HEK293 (cell line): ENCODE results near the gene UBE3C.

Source experiments
- CTCF ChIA-PET: fragments of 350-600 bp; formaldehyde crosslinking; extraction: SDS; loops from one replicate; lab custom pipeline; 2021; ENCODE audit warnings: antibody characterized with exemption; lab: Yijun Ruan, JAX
- POLR2A ChIA-PET: fragments of 300-600 bp; formaldehyde crosslinking; extraction: SDS; loops from one replicate; lab custom pipeline; 2020; ENCODE audit warnings: antibody characterized with exemption, inconsistent platforms; lab: Yijun Ruan, JAX
- H3K27ac ChIP-seq: fragments of 200-500 bp; sonication (Bioruptor generic); 2 replicates; pipeline ENCODE4 v1.5.1; 2014; ENCODE audit warnings: low read depth, low read length, control low read depth, inconsistent platforms; ENCODE audit errors: extremely low read depth
- H3K36me3 ChIP-seq, 2 experiments: fragments of 200-500 bp in 1 of 2; sonication (Bioruptor generic) in 1 of 2; 1 replicate in 1 of 2; 2 replicates in 1 of 2; pipeline ENCODE4 v1.5.1; 2014 to 2017; ENCODE audit warnings: inconsistent platforms in 2 of 2, low read length in 2 of 2; ENCODE audit not compliant: control insufficient read depth in 2 of 2, insufficient read depth in 1 of 2
- H3K4me1 ChIP-seq: fragments of 200-500 bp; sonication (Bioruptor generic); 2 replicates; pipeline ENCODE4 v1.5.1; 2014; ENCODE audit warnings: mild to moderate bottlenecking, low read length, inconsistent platforms; ENCODE audit not compliant: control insufficient read depth, insufficient read depth
- H3K4me3 ChIP-seq: 2 replicates; pipeline ENCODE4 v1.5.1; 2011; ENCODE audit warnings: low read depth, mild to moderate bottlenecking, control low read depth, low read length, moderate library complexity
- H3K9me3 ChIP-seq: fragments of 200-500 bp; sonication (Bioruptor generic); 2 replicates; pipeline ENCODE4 v1.5.1; 2014; ENCODE audit warnings: low read depth, low read length, inconsistent platforms; ENCODE audit not compliant: control insufficient read depth, insufficient read depth
- EGR2 ChIP-seq: fragments of 450-650 bp; formaldehyde crosslinking; IDR thresholded peaks from 2 replicates; pipeline ENCODE4 v1.5.1; 2016; ENCODE audit warnings: low read depth, missing biosample characterization, missing genetic modification characterization
- FEZF1 ChIP-seq: fragments of 450-650 bp; formaldehyde crosslinking; IDR thresholded peaks from 2 replicates; pipeline ENCODE4 v1.5.1; 2016; ENCODE audit warnings: missing biosample characterization, missing genetic modification characterization
- GLI4 ChIP-seq: fragments of 450-650 bp; formaldehyde crosslinking; IDR thresholded peaks from 2 replicates; pipeline ENCODE4 v1.5.1; 2016; ENCODE audit warnings: missing biosample characterization, missing genetic modification characterization
- GLIS2 ChIP-seq: fragments of 450-650 bp; formaldehyde crosslinking; IDR thresholded peaks from 2 replicates; pipeline ENCODE4 v1.5.1; 2016; ENCODE audit warnings: missing biosample characterization, missing genetic modification characterization
- HOXD13 ChIP-seq: sonication (generic); formaldehyde crosslinking; IDR thresholded peaks from 2 replicates; pipeline ENCODE4 v1.8.0; 2022; ENCODE audit warnings: missing genetic modification reagents, borderline replicate concordance
- PRDM1 ChIP-seq: fragments of 450-650 bp; formaldehyde crosslinking; IDR thresholded peaks from 2 replicates; pipeline ENCODE4; 2016; ENCODE audit warnings: missing biosample characterization, missing genetic modification characterization
- PRDM6 ChIP-seq: fragments of 450-650 bp; formaldehyde crosslinking; IDR thresholded peaks from 2 replicates; pipeline ENCODE4 v1.5.1; 2017; ENCODE audit warnings: missing biosample characterization, missing genetic modification characterization
- TRIM28 ChIP-seq: IDR thresholded peaks from 2 replicates; pipeline ENCODE4 v1.6.1; 2011; ENCODE audit warnings: low read length, control low read depth, borderline replicate concordance
- ZBTB1 ChIP-seq: fragments of 450-650 bp; formaldehyde crosslinking; IDR thresholded peaks from 2 replicates; pipeline ENCODE4 v1.5.1; 2016; ENCODE audit warnings: missing biosample characterization, missing genetic modification characterization
- ZFP3 ChIP-seq: fragments of 450-650 bp; formaldehyde crosslinking; IDR thresholded peaks from 2 replicates; pipeline ENCODE4 v1.5.1; 2016; ENCODE audit warnings: low read depth, missing biosample characterization, missing genetic modification characterization
- ZIC2 ChIP-seq: fragments of 450-650 bp; formaldehyde crosslinking; IDR thresholded peaks from 2 replicates; pipeline ENCODE4 v1.5.1; 2016; ENCODE audit warnings: missing biosample characterization, missing genetic modification characterization
- ZNF146 ChIP-seq: fragments of 450-650 bp; formaldehyde crosslinking; IDR thresholded peaks from 2 replicates; pipeline ENCODE4 v1.5.1; 2016; ENCODE audit warnings: missing biosample characterization, missing genetic modification characterization
- ZNF266 ChIP-seq: fragments of 450-650 bp; formaldehyde crosslinking; IDR thresholded peaks from 2 replicates; pipeline ENCODE4 v1.5.1; 2016; ENCODE audit warnings: missing biosample characterization, missing genetic modification characterization, low read depth
- ZNF292 ChIP-seq: fragments of 450-650 bp; formaldehyde crosslinking; IDR thresholded peaks from 2 replicates; pipeline ENCODE4 v1.5.1; 2016; ENCODE audit warnings: low read depth, missing biosample characterization, missing genetic modification characterization, borderline replicate concordance
- ZNF433 ChIP-seq: fragments of 450-650 bp; formaldehyde crosslinking; IDR thresholded peaks from 2 replicates; pipeline ENCODE4 v1.5.1; 2016; ENCODE audit warnings: missing biosample characterization, missing genetic modification characterization, low read depth
- ZNF596 ChIP-seq: fragments of 450-650 bp; IDR thresholded peaks from 2 replicates; pipeline ENCODE4 v1.5.0; 2018; ENCODE audit warnings: missing biosample characterization, mild to moderate bottlenecking, missing genetic modification characterization, moderate library complexity
- ZNF621 ChIP-seq: fragments of 450-650 bp; formaldehyde crosslinking; IDR thresholded peaks from 2 replicates; pipeline ENCODE4 v1.5.1; 2017; ENCODE audit warnings: missing biosample characterization, missing genetic modification characterization
- ZNF623 ChIP-seq: fragments of 450-650 bp; formaldehyde crosslinking; IDR thresholded peaks from 2 replicates; pipeline ENCODE4 v1.5.1; 2016; ENCODE audit warnings: missing biosample characterization, missing genetic modification characterization
- ZNF626 ChIP-seq: fragments of 450-650 bp; sonication (Bioruptor Pico); formaldehyde crosslinking; IDR thresholded peaks from 2 replicates; pipeline ENCODE4 v1.5.1; 2018; ENCODE audit warnings: missing biosample characterization, missing genetic modification characterization, inconsistent platforms
- ZNF677 ChIP-seq: fragments of 450-650 bp; IDR thresholded peaks from 2 replicates; pipeline ENCODE4 v1.5.0; 2018; ENCODE audit warnings: missing biosample characterization, mild to moderate bottlenecking, missing genetic modification characterization, moderate library complexity
- ZSCAN23 ChIP-seq: fragments of 450-650 bp; formaldehyde crosslinking; IDR thresholded peaks from 2 replicates; pipeline ENCODE4 v1.5.1; 2016; ENCODE audit warnings: missing biosample characterization, missing genetic modification characterization
- ZSCAN5A ChIP-seq: fragments of 450-650 bp; formaldehyde crosslinking; IDR thresholded peaks from 2 replicates; pipeline ENCODE4 v1.5.1; 2016; ENCODE audit warnings: missing biosample characterization, missing genetic modification characterization
- TF ChIP-seq, protein P1 (sequence below): fragments of 450-650 bp; formaldehyde crosslinking; IDR thresholded peaks from 2 replicates; pipeline ENCODE4 v1.5.1; 2016; ENCODE audit warnings: missing biosample characterization, missing genetic modification characterization

The UBE3C gene

GRCh38 chr7:157255201-157255606 lies 116.5 kb downstream of the UBE3C start:
- TF ChIP-seq TRIM28 (no peak), ZNF626 (tag by site-specific recombination) (no peak), GLI4 (tag by site-specific recombination) (no peak), ZSCAN23 (tag by site-specific recombination) (no peak)
- TF ChIP-seq, protein P1, sequence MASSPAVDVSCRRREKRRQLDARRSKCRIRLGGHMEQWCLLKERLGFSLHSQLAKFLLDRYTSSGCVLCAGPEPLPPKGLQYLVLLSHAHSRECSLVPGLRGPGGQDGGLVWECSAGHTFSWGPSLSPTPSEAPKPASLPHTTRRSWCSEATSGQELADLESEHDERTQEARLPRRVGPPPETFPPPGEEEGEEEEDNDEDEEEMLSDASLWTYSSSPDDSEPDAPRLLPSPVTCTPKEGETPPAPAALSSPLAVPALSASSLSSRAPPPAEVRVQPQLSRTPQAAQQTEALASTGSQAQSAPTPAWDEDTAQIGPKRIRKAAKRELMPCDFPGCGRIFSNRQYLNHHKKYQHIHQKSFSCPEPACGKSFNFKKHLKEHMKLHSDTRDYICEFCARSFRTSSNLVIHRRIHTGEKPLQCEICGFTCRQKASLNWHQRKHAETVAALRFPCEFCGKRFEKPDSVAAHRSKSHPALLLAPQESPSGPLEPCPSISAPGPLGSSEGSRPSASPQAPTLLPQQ (tag by site-specific recombination), result no peak
- CTCF ChIA-PET, result no interaction called here
- no peak overlapping the region for H3K27ac ChIP-seq
- no peak overlapping the region for H3K4me3 ChIP-seq
- H3K4me1 ChIP-seq, result no peaks in the 10 kb centered on the region
- peaks cover 37 to 85% of the 10 kb centered on the region in 2 experiments for H3K36me3 ChIP-seq
- H3K9me3 ChIP-seq, result no peaks in the 10 kb centered on the region
- POLR2A ChIA-PET, result no interaction called here

- TF ChIP-seq ZNF677 (tag by site-specific recombination) (no peak), GLIS2 (tag by site-specific recombination) (no peak), ZNF292 (tag by site-specific recombination) (no peak), ZNF621 (tag by site-specific recombination) (no peak), ZNF623 (no peak), ZNF433 (no peak), ZNF146 (no peak), PRDM6 (no peak), FEZF1 (tag by site-specific recombination) (no peak), ZFP3 (tag by site-specific recombination) (no peak), EGR2 (tag by site-specific recombination) (no peak), ZNF596 (tag by site-specific recombination) (no peak), PRDM1 (no peak), ZBTB1 (tag by site-specific recombination) (no peak), ZNF266 (no peak), HOXD13 (CRISPR knock-in tag) (no peak), ZIC2 (tag by site-specific recombination) (no peak), ZSCAN5A (tag by site-specific recombination) (no peak)
- CTCF ChIA-PET, result interaction anchor here (0.8 kb wide), 1 partner anchor 11 kb away, joined by 4 read pairs; no protein-coding TSS in a partner anchor
These were observed 124.4 kb downstream of the UBE3C start for GRCh38 chr7:157263156-157263555.

More at GRCh38 chr7:157263156-157263555, 124.4 kb downstream of the UBE3C start:
- H3K36me3 ChIP-seq, result peaks cover 12 to 91% of the 10 kb centered on the region in 2 experiments; a peak in 2 of 3 replicates
- H3K4me3 ChIP-seq, result no peak overlapping the region
- no peaks in the 10 kb centered on the region for H3K9me3 ChIP-seq
- H3K27ac ChIP-seq, result no peak overlapping the region
- POLR2A ChIA-PET, result no interaction called here
- H3K4me1 ChIP-seq, result no peaks in the 10 kb centered on the region
